H1 (cell line): ENCODE data around the gene PIM1. TPM values are rescaled to one million over a fixed set of nuclear protein-coding genes. Genes with fewer than 3 reads are reported as not detected.

Source experiments
- CTCF ChIA-PET: fragments of 300-600 bp; sonication (Branson Sonifier 250); formaldehyde crosslinking; loops from one replicate; lab custom pipeline; 2021; ENCODE audit not compliant: partially characterized antibody; lab: Charles Lee
- POLR2A ChIA-PET: fragments of 300-600 bp; sonication (Branson Sonifier 250); formaldehyde crosslinking; loops from one replicate; lab custom pipeline; 2021; ENCODE audit warnings: inconsistent platforms; ENCODE audit not compliant: partially characterized antibody; lab: Charles Lee
- DNase-seq, 2 experiments: peaks; one replicate each; pipeline versions ENCODE4 v3.0.0 to v3.0.0-alpha.2; 2010 to 2022; ENCODE audit warnings: low spot score in 2 of 2, low read depth in 1 of 2, mixed read lengths in 1 of 2
- FAIRE-seq: peaks from 2 replicates; lab custom pipeline; 2011; peaks lifted over from hg19 to GRCh38; lab: Jason Lieb, UNC
- H2AFZ ChIP-seq: 2 replicates; pipeline ENCODE4 v1.8.1; 2012; ENCODE audit warnings: low read length, inconsistent platforms
- H2AK5ac ChIP-seq: 2 replicates; pipeline ENCODE4 v1.6.1; 2013; ENCODE audit warnings: low read depth, low read length
- H2BK120ac ChIP-seq: replicated peaks from 2 replicates; pipeline ENCODE3; 2013; ENCODE audit warnings: low read depth, low read length, inconsistent platforms
- H2BK12ac ChIP-seq: 2 replicates; pipeline ENCODE4 v1.6.1; 2013; ENCODE audit warnings: low read depth, low read length
- H2BK15ac ChIP-seq: 2 replicates; pipeline ENCODE4 v1.6.1; 2013; ENCODE audit warnings: low read length
- H2BK20ac ChIP-seq: 2 replicates; pipeline ENCODE4 v1.6.1; 2013; ENCODE audit warnings: low read length
- H2BK5ac ChIP-seq: 2 replicates; pipeline ENCODE4 v1.6.1; 2013; ENCODE audit warnings: low read depth, low read length
- H3K14ac ChIP-seq: 2 replicates; pipeline ENCODE4 v1.6.1; 2013; ENCODE audit warnings: inconsistent platforms; ENCODE audit not compliant: insufficient read length
- H3K18ac ChIP-seq: 2 replicates; pipeline ENCODE4 v1.6.1; 2013; ENCODE audit warnings: low read length; ENCODE audit errors: extremely low read depth
- H3K23ac ChIP-seq: 2 replicates; pipeline ENCODE4 v1.6.1; 2013; ENCODE audit warnings: inconsistent platforms; ENCODE audit not compliant: insufficient read length
- H3K23me2 ChIP-seq: 2 replicates; pipeline ENCODE4 v1.6.1; 2013; ENCODE audit warnings: low read depth, low read length
- H3K27ac ChIP-seq: 2 replicates; pipeline ENCODE4 v1.6.1; 2011; ENCODE audit warnings: low read depth, low read length, inconsistent platforms
- H3K27me3 ChIP-seq, 4 experiments: replicated peaks in 1 of 4; 1 replicate in 1 of 4; 2 replicates in 3 of 4; pipeline versions ENCODE4 v1.6.1 to v1.8.1; 2011 to 2013; ENCODE audit warnings: low read length in 3 of 4, mild to moderate bottlenecking in 3 of 4, inconsistent platforms in 2 of 4, mixed read lengths in 2 of 4, moderate library complexity in 1 of 4; ENCODE audit not compliant: control insufficient read depth in 3 of 4, insufficient read depth in 3 of 4; ENCODE audit errors: extremely low read depth in 1 of 4
- H3K36me3 ChIP-seq, 4 experiments: 2 replicates each; pipeline versions ENCODE4 v1.6.1 to v1.8.1; 2011 to 2013; ENCODE audit warnings: mild to moderate bottlenecking in 4 of 4, low read length in 3 of 4, moderate library complexity in 2 of 4, control low read depth in 1 of 4, inconsistent platforms in 1 of 4; ENCODE audit not compliant: insufficient read depth in 4 of 4, control insufficient read depth in 2 of 4
- H3K4ac ChIP-seq: replicated peaks from 2 replicates; pipeline ENCODE3; 2013; ENCODE audit warnings: low read length, low read depth, mixed read lengths, inconsistent platforms; ENCODE audit not compliant: insufficient read length
- H3K4me1 ChIP-seq, 4 experiments: replicated peaks in 1 of 4; 1 replicate in 1 of 4; 2 replicates in 3 of 4; pipeline versions ENCODE4 v1.6.1 to v1.8.1; 2011 to 2013; ENCODE audit warnings: low read length in 3 of 4, inconsistent platforms in 2 of 4, mixed read lengths in 1 of 4; ENCODE audit not compliant: insufficient read depth in 4 of 4, control insufficient read depth in 3 of 4
- H3K4me2 ChIP-seq, 2 experiments: 2 replicates each; pipeline versions ENCODE4 v1.6.1 to v1.8.1; 2011 to 2013; ENCODE audit warnings: low read depth in 2 of 2, low read length in 2 of 2, control low read depth in 1 of 2, inconsistent platforms in 1 of 2, mild to moderate bottlenecking in 1 of 2; ENCODE audit not compliant: insufficient read depth in 1 of 2
- H3K4me3 ChIP-seq, 4 experiments: fragments of 200-600, 300-600 bp in 1 of 4; sonication (generic), shearing (Covaris generic), sonication (Bioruptor Twin) in 1 of 4; 2 replicates each; pipeline versions ENCODE4 v1.5.1 to v1.8.1; 2011 to 2016; ENCODE audit warnings: low read length in 4 of 4, low read depth in 3 of 4, control low read depth in 2 of 4, inconsistent platforms in 2 of 4, mild to moderate bottlenecking in 2 of 4, mixed read lengths in 1 of 4, moderate library complexity in 1 of 4; ENCODE audit not compliant: insufficient read depth in 2 of 4; ENCODE audit errors: extremely low read depth in 1 of 4
- H3K56ac ChIP-seq: replicated peaks from 2 replicates; pipeline ENCODE3; 2013; ENCODE audit warnings: low read depth, mild to moderate bottlenecking, mixed read lengths, low read length, inconsistent platforms; ENCODE audit not compliant: insufficient read length
- H3K79me1 ChIP-seq: 2 replicates; pipeline ENCODE4 v1.6.1; 2013; ENCODE audit warnings: low read depth, low read length, control low read depth
- H3K79me2 ChIP-seq, 2 experiments: 2 replicates each; pipeline versions ENCODE4 v1.6.1 to v1.8.1; 2012 to 2013; ENCODE audit warnings: low read length in 2 of 2, mild to moderate bottlenecking in 2 of 2, inconsistent platforms in 1 of 2; ENCODE audit not compliant: insufficient read depth in 2 of 2, control insufficient read depth in 1 of 2
- H3K9ac ChIP-seq, 4 experiments: replicated peaks in 1 of 4; 1 replicate in 1 of 4; 2 replicates in 3 of 4; pipeline versions ENCODE4 v1.6.1 to v1.8.1; 2011 to 2013; ENCODE audit warnings: low read depth in 3 of 4, low read length in 3 of 4, control low read depth in 2 of 4, mild to moderate bottlenecking in 2 of 4, moderate library complexity in 2 of 4, inconsistent platforms in 1 of 4; ENCODE audit errors: extremely low read depth in 1 of 4
- H3K9me3 ChIP-seq, 2 experiments: 2 replicates each; pipeline versions ENCODE4 v1.6.1 to v1.8.1; 2012 to 2013; ENCODE audit warnings: mild to moderate bottlenecking in 2 of 2, moderate library complexity in 2 of 2, control low read depth in 1 of 2, inconsistent platforms in 1 of 2, low read depth in 1 of 2, low read length in 1 of 2, mixed read lengths in 1 of 2; ENCODE audit not compliant: insufficient read depth in 2 of 2
- H4K20me1 ChIP-seq, 2 experiments: replicated peaks in 1 of 2; 2 replicates each; pipeline versions ENCODE3 to v1.8.1; 2011 to 2013; ENCODE audit warnings: inconsistent platforms in 2 of 2, low read length in 2 of 2, mild to moderate bottlenecking in 1 of 2; ENCODE audit not compliant: insufficient read depth in 2 of 2, control insufficient read depth in 1 of 2
- H4K5ac ChIP-seq: 2 replicates; pipeline ENCODE4 v1.6.1; 2013; ENCODE audit warnings: low read length, low read depth, mixed read lengths, inconsistent platforms; ENCODE audit not compliant: insufficient read length
- H4K8ac ChIP-seq: 2 replicates; pipeline ENCODE4 v1.8.0; 2013; ENCODE audit warnings: mild to moderate bottlenecking, moderate library complexity, low read length, inconsistent platforms; ENCODE audit not compliant: insufficient read depth; ENCODE audit errors: extremely low read depth
- H4K91ac ChIP-seq: replicated peaks from 2 replicates; pipeline ENCODE3; 2013; ENCODE audit warnings: low read length, mixed read lengths, inconsistent platforms; ENCODE audit not compliant: insufficient read length
- PHF8 ChIP-seq: fragments of 200-600 bp; sonication (generic); conservative IDR thresholded peaks from 2 replicates; pipeline ENCODE4 v1.7.1; 2012; ENCODE audit warnings: low read depth, mild to moderate bottlenecking, inconsistent platforms, low read length, moderate library complexity
- RNF2 ChIP-seq: fragments of 200-900, 300-1000 bp; sonication (generic); IDR thresholded peaks from 2 replicates; pipeline ENCODE4 v1.7.1; 2016; ENCODE audit warnings: borderline replicate concordance, low read depth, mild to moderate bottlenecking, antibody characterized with exemption, low read length; ENCODE audit not compliant: poor library complexity, severe bottlenecking; ENCODE audit errors: missing control alignments
- TAF7 ChIP-seq: optimal IDR thresholded peaks from 2 replicates; pipeline ENCODE3; 2011; ENCODE audit warnings: low read depth, mild to moderate bottlenecking, inconsistent platforms, low read length, moderate library complexity, borderline replicate concordance
- WGBS, 2 experiments: shearing (Covaris generic) in 1 of 2; methylation state at CpG; one replicate each; pipeline versions ENCODE4 v1.1.6 to v1.1.7; 2013 to 2015; ENCODE audit warnings: low lambda C conversion rate in 2 of 2, mixed read lengths in 2 of 2, inconsistent platforms in 1 of 2, low coverage in 1 of 2, missing lambda C conversion rate in 1 of 2; ENCODE audit not compliant: insufficient replicate concordance in 2 of 2, insufficient coverage in 1 of 2, insufficient read length in 1 of 2; ENCODE audit errors: extremely low coverage in 1 of 2, missing lambda C conversion rate in 1 of 2; 5-methylcytosine and 5-hydroxymethylcytosine counted together
- polyA plus RNA-seq, 7 experiments: library from polyadenylated mRNA; depleted of rRNA in 3 of 7; stranded (reverse) in 5 of 7; unstranded in 2 of 7; fragments of >200 nt in 5 of 7; fragments of 200-250 nt in 2 of 7; gene quantifications; 1 replicate in 5 of 7; 2 replicates in 1 of 7; 4 replicates in 1 of 7; pipeline versions ENCODE4 v1.2.1 to v1.2.3, GENCODE V29; 2011 to 2013; ENCODE audit warnings: missing spikeins in 2 of 7, mixed read lengths in 2 of 7
- total RNA-seq: library from RNA; stranded (reverse); fragmentation: NEBNext Ultra II Directional; extraction: Animal tissue kit (Norgen Biotek cat#: 25700); gene quantifications from 2 replicates; pipeline ENCODE4 v1.2.1, GENCODE V29; 2021

PIM1 gene
- total and polyA plus RNA-seq, 2 of the 8 experiments (the other 6 are each of a cell fraction or from before 2014, with no cell fraction given), result 25.5 to 94.9 TPM

DNA sequence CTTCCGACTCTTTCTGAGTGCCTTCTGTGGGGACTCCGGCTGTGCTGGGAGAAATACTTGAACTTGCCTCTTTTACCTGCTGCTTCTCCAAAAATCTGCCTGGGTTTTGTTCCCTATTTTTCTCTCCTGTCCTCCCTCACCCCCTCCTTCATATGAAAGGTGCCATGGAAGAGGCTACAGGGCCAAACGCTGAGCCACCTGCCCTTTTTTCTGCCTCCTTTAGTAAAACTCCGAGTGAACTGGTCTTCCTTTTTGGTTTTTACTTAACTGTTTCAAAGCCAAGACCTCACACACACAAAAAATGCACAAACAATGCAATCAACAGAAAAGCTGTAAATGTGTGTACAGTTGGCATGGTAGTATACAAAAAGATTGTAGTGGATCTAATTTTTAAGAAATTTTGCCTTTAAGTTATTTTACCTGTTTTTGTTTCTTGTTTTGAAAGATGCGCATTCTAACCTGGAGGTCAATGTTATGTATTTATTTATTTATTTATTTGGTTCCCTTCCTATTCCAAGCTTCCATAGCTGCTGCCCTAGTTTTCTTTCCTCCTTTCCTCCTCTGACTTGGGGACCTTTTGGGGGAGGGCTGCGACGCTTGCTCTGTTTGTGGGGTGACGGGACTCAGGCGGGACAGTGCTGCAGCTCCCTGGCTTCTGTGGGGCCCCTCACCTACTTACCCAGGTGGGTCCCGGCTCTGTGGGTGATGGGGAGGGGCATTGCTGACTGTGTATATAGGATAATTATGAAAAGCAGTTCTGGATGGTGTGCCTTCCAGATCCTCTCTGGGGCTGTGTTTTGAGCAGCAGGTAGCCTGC lies 4.8 kb downstream of the PIM1 start:
- H2BK20ac ChIP-seq, result no peak overlapping the region
- WGBS, 2 experiments, result 89% methylated on average over 10 of the region's 10 CpGs; no CpG with 5 or more reads in 1 of the 2 experiments
- FAIRE-seq, result no peak
- no peak for DNase-seq
- no peaks in the 10 kb centered on the region for H3K9me3 ChIP-seq
- H3K79me1 ChIP-seq, result peaks cover 10% of the 10 kb centered on the region
- H2AK5ac ChIP-seq, result no peak overlapping the region
- ChIA-PET CTCF (interaction anchor here (0.7 to 9.9 kb wide), 8 partner anchors 26 to 149 kb away, joined by 3 to 192 read pairs (median 10); no protein-coding TSS in a partner anchor), POLR2A (interaction anchor here (1.0 to 27.8 kb wide), 10 partner anchors 12 to 124 kb away, joined by 3 to 1024 read pairs (median 6); no protein-coding TSS in a partner anchor)
- H3K23me2 ChIP-seq, result peaks cover 5% of the 10 kb centered on the region
- H4K5ac ChIP-seq, result no peak overlapping the region
- no peak overlapping the region for H3K4ac ChIP-seq
- TF ChIP-seq RNF2, result no peak
- no peak for TF ChIP-seq PHF8
- TF ChIP-seq TAF7, result no peak
- H4K20me1 ChIP-seq, result peaks cover 26% of the 10 kb centered on the region in 2 experiments
- H3K4me3 ChIP-seq, result no peak overlapping the region
- peaks cover 22 to 43% (median 29%) of the 10 kb centered on the region in 4 experiments for H3K36me3 ChIP-seq
- peak overlapping the region in 1 of 2 experiments; percentile 25; a peak in 1 of 4 replicates for H3K4me2 ChIP-seq
- peaks cover 5 to 8% (median 6%) of the 10 kb centered on the region in 4 experiments; a peak in 5 of 7 replicates for H3K4me1 ChIP-seq
- H4K91ac ChIP-seq, result no peak overlapping the region
- no peak overlapping the region for H3K23ac ChIP-seq
- no peak overlapping the region for H2BK120ac ChIP-seq
- H3K27me3 ChIP-seq, result no peaks in the 10 kb centered on the region
- H3K18ac ChIP-seq, result no peak overlapping the region
- H2AFZ ChIP-seq, result no peak overlapping the region
- H3K27ac ChIP-seq, result no peak overlapping the region
- no peak overlapping the region for H3K9ac ChIP-seq
- H4K8ac ChIP-seq, result peak overlapping the region; percentile 9; the same call in 1 of the 2 replicates
- H2BK15ac ChIP-seq, result no peak overlapping the region
- H2BK5ac ChIP-seq, result no peak overlapping the region
- no peak overlapping the region for H3K56ac ChIP-seq
- no peak overlapping the region for H3K14ac ChIP-seq
- peaks cover 11 to 40% of the 10 kb centered on the region in 2 experiments; a peak in 3 of 4 replicates for H3K79me2 ChIP-seq
- no peak overlapping the region for H2BK12ac ChIP-seq
